B cell (primary cell): Measurements from ENCODE around the gene GPR158. TPM values are rescaled to one million over a fixed set of nuclear protein-coding genes. Genes with fewer than 3 reads are reported as not detected.

Source experiments
- ATAC-seq: fragments of 200-7000 bp; cut with Tn5 transposase; one replicate; pipeline ENCODE4 v1.10.0; 2021; ENCODE audit warnings: low read depth, mild to moderate bottlenecking, moderate number of reproducible peaks, moderate library complexity
- CTCF ChIA-PET: fragments of 350-600 bp; sonication (Branson Sonifier 250); formaldehyde crosslinking; loops from one replicate; lab custom pipeline; 2021; ENCODE audit warnings: antibody characterized with exemption, inconsistent platforms; lab: Charles Lee
- POLR2A ChIA-PET: fragments of 350-600 bp; sonication (Branson Sonifier 250); formaldehyde crosslinking; loops from one replicate; lab custom pipeline; 2021; ENCODE audit warnings: antibody characterized with exemption; lab: Charles Lee
- DNase-seq: peaks from one replicate; pipeline ENCODE4 v3.0.0; 2013
- H2AFZ ChIP-seq: 2 replicates; pipeline ENCODE4 v1.6.1; 2012; ENCODE audit warnings: mild to moderate bottlenecking, low read depth, low read length; ENCODE audit not compliant: insufficient read depth, poor library complexity, severe bottlenecking
- H3K27ac ChIP-seq, 2 donors: 1 replicate in 1 of 2; 2 replicates in 1 of 2; pipeline ENCODE4 v1.5.1; 2012 to 2013; ENCODE audit warnings: low read length in 2 of 2, mild to moderate bottlenecking in 2 of 2, moderate library complexity in 1 of 2
- H3K27me3 ChIP-seq, 4 experiments: fragments of 200-600 bp in 1 of 4; sonication (generic) in 1 of 4; replicated peaks in 1 of 4; 1 replicate in 2 of 4; 2 replicates in 2 of 4; pipeline versions ENCODE4 v1.6.1 to v1.7.0; 2013 to 2016; ENCODE audit warnings: low read length in 3 of 4, mild to moderate bottlenecking in 2 of 4, mixed read lengths in 1 of 4, moderate library complexity in 1 of 4; ENCODE audit not compliant: insufficient read depth in 4 of 4, control insufficient read depth in 3 of 4; ENCODE audit errors: control extremely low read depth in 1 of 4
- H3K36me3 ChIP-seq, 2 experiments: replicated peaks in 1 of 2; 1 replicate in 1 of 2; 2 replicates in 1 of 2; pipeline versions ENCODE4 v1.6.1 to v1.7.1; 2013; ENCODE audit warnings: low read length in 1 of 2; ENCODE audit not compliant: insufficient read depth in 2 of 2, control insufficient read depth in 1 of 2; ENCODE audit errors: control extremely low read depth in 1 of 2, extremely low read depth in 1 of 2
- H3K4me1 ChIP-seq, 2 donors: fragments of 200-600 bp in 1 of 2; sonication (generic) in 1 of 2; 1 replicate in 1 of 2; 2 replicates in 1 of 2; pipeline versions ENCODE4 v1.5.1 to v1.6.1; 2013 to 2017; ENCODE audit warnings: low read length in 2 of 2; ENCODE audit not compliant: control insufficient read depth in 2 of 2, insufficient read depth in 2 of 2
- H3K4me2 ChIP-seq: replicated peaks from 2 replicates; pipeline ENCODE3; 2012; ENCODE audit warnings: mild to moderate bottlenecking, low read depth, low read length; ENCODE audit not compliant: poor library complexity, severe bottlenecking
- H3K4me3 ChIP-seq, 5 experiments: fragments of 200-600 bp in 1 of 5; sonication (generic) in 1 of 5; 1 replicate in 3 of 5; 2 replicates in 2 of 5; pipeline versions ENCODE4 v1.5.1 to v1.7.0; 2011 to 2016; ENCODE audit warnings: low read length in 4 of 5, mild to moderate bottlenecking in 4 of 5, low read depth in 2 of 5, control low read depth in 1 of 5, moderate library complexity in 1 of 5; ENCODE audit not compliant: insufficient read depth in 1 of 5; ENCODE audit errors: control extremely low read depth in 1 of 5, extremely low read depth in 1 of 5
- H3K79me2 ChIP-seq: fragments of 200-600 bp; sonication (generic); one replicate; pipeline ENCODE4 v1.6.0; 2016; ENCODE audit warnings: low read length; ENCODE audit not compliant: control insufficient read depth, insufficient read depth
- H3K9ac ChIP-seq: fragments of 200-600 bp; sonication (generic); 2 replicates; pipeline ENCODE4 v1.6.1; 2017; ENCODE audit warnings: mild to moderate bottlenecking, low read length, moderate library complexity
- H3K9me3 ChIP-seq, 3 donors: one replicate each; pipeline versions ENCODE4 v1.6.1 to v1.7.1; 2013; ENCODE audit warnings: low read length in 2 of 3; ENCODE audit not compliant: control insufficient read depth in 2 of 3, insufficient read depth in 1 of 3; ENCODE audit errors: control extremely low read depth in 1 of 3
- H4K20me1 ChIP-seq: 2 replicates; pipeline ENCODE4 v1.6.0; 2012; ENCODE audit warnings: mild to moderate bottlenecking, low read length; ENCODE audit not compliant: insufficient read depth, control insufficient read depth, poor library complexity, severe bottlenecking
- H3K27ac Mint-ChIP-seq: one replicate; pipeline ENCODE4 v1.8.0; 2021; ENCODE audit warnings: mixed read lengths
- H3K27me3 Mint-ChIP-seq: one replicate; pipeline ENCODE4 v1.8.0; 2021; ENCODE audit warnings: mixed read lengths
- H3K4me1 Mint-ChIP-seq: one replicate; pipeline ENCODE4 v1.8.0; 2021; ENCODE audit warnings: mixed read lengths
- H3K4me3 Mint-ChIP-seq: one replicate; pipeline ENCODE4 v1.8.0; 2021; ENCODE audit warnings: mixed read lengths
- H3K9me3 Mint-ChIP-seq: one replicate; pipeline ENCODE4 v1.8.0; 2022; ENCODE audit warnings: mixed read lengths; ENCODE audit not compliant: insufficient read depth
- EZH2 ChIP-seq: IDR thresholded peaks from 2 replicates; pipeline ENCODE4 v1.6.1; 2012; ENCODE audit warnings: borderline replicate concordance, low read depth, mild to moderate bottlenecking, moderate library complexity, low read length; ENCODE audit not compliant: insufficient read depth, poor library complexity, severe bottlenecking
- WGBS: methylation state at CpG from one replicate; pipeline ENCODE4 v1.1.5; 2013; ENCODE audit warnings: missing lambda C conversion rate; ENCODE audit not compliant: insufficient coverage; 5-methylcytosine and 5-hydroxymethylcytosine counted together
- intact Hi-C: fragments of 100-400 bp; cut with micrococcal nuclease; formaldehyde crosslinking; loops from one replicate; pipeline ENCODE4 v1.10.0; 2022
- polyA plus RNA-seq: library from polyadenylated mRNA; depleted of rRNA; stranded (reverse); fragments of >200 nt; gene quantifications from 2 replicates; pipeline ENCODE4 v1.2.3, GENCODE V29; 2012
- total RNA-seq, 2 donors: library from RNA; stranded (reverse); fragments of 120-200 nt in 1 of 2; gene quantifications; 1 replicate in 1 of 2; 2 replicates in 1 of 2; pipeline versions ENCODE4 v1.2.3 to v1.2.4, GENCODE V29; 2013 to 2022
- TF ChIP-seq, protein P1 (sequence below): fragments of 200-600 bp; IDR thresholded peaks from one replicate; pipeline ENCODE4 v1.8.0; 2022; ENCODE audit warnings: antibody characterized with exemption, mild to moderate bottlenecking

Gene GPR158
- total and polyA plus RNA-seq, 2 donors (not counting 1 experiment from before 2014, with no cell fraction given): not detected

GRCh38 chr10:25627606-25628005 lies 452.8 kb downstream of the GPR158 start:
- H3K27ac ChIP-seq: no peak overlapping the region
- H3K36me3 ChIP-seq: no peaks in the 10 kb centered on the region
- Mint-ChIP-seq H3K9me3 (no peaks in the 10 kb centered on the region), H3K4me1 (peaks cover 2% of the 10 kb centered on the region), H3K27me3 (peaks cover under 1% of the 10 kb centered on the region), H3K27ac (no peak overlapping the region), H3K4me3 (no peak overlapping the region)
- ChIA-PET POLR2A (no interaction called here), CTCF (no interaction called here)
- H3K4me2 ChIP-seq: no peak overlapping the region
- no peaks in the 10 kb centered on the region for H3K79me2 ChIP-seq
- TF ChIP-seq, protein P1, sequence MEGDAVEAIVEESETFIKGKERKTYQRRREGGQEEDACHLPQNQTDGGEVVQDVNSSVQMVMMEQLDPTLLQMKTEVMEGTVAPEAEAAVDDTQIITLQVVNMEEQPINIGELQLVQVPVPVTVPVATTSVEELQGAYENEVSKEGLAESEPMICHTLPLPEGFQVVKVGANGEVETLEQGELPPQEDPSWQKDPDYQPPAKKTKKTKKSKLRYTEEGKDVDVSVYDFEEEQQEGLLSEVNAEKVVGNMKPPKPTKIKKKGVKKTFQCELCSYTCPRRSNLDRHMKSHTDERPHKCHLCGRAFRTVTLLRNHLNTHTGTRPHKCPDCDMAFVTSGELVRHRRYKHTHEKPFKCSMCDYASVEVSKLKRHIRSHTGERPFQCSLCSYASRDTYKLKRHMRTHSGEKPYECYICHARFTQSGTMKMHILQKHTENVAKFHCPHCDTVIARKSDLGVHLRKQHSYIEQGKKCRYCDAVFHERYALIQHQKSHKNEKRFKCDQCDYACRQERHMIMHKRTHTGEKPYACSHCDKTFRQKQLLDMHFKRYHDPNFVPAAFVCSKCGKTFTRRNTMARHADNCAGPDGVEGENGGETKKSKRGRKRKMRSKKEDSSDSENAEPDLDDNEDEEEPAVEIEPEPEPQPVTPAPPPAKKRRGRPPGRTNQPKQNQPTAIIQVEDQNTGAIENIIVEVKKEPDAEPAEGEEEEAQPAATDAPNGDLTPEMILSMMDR: no peak
- no peak for TF ChIP-seq EZH2
- ATAC-seq: no peak
- H3K4me1 ChIP-seq: no peaks in the 10 kb centered on the region
- intact Hi-C loops: no loop called here
- peaks cover 0 to 5% (median 0%) of the 10 kb centered on the region in 3 donors for H3K9me3 ChIP-seq
- no peak overlapping the region for H3K9ac ChIP-seq
- no peak for DNase-seq
- no peak overlapping the region for H3K4me3 ChIP-seq
- H4K20me1 ChIP-seq: no peaks in the 10 kb centered on the region
- no peak overlapping the region for H2AFZ ChIP-seq
- H3K27me3 ChIP-seq: no peaks in the 10 kb centered on the region
- WGBS: 75% methylated on average over 1 of the region's 3 CpGs

DNA sequence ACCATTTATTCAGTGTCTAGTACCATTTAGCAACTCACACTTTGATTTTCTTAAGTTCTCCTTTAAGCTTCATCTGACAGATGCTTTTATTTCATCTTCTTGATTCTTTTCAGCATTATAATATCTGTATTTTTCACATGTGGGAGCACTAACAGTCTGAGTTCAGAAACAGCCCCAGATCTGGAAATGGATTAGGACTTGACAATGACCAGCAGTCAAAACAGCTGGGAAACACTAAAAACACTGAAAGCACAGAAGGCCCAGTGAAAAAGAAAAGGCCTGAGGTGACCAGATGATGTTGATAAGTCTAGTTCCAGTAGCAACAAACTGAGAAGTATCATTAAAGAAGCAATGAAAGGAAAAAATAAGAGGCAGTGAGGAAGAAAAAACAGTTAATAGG lies 454.5 kb downstream of the GPR158 start:
- no peaks in the 10 kb centered on the region for H3K4me1 ChIP-seq
- H3K4me3 Mint-ChIP-seq: no peak overlapping the region
- H3K4me2 ChIP-seq: no peak overlapping the region
- no peaks in the 10 kb centered on the region for H3K27me3 ChIP-seq
- peaks cover 0 to 5% (median 0%) of the 10 kb centered on the region in 3 donors for H3K9me3 ChIP-seq
- no peak overlapping the region for H2AFZ ChIP-seq
- no peak overlapping the region for H3K27ac Mint-ChIP-seq
- POLR2A ChIA-PET: no interaction called here
- no peak for TF ChIP-seq EZH2
- TF ChIP-seq, protein P1: no peak
- ATAC-seq (no peak), DNase-seq (no peak)
- H3K4me1 Mint-ChIP-seq: no peaks in the 10 kb centered on the region
- H4K20me1 ChIP-seq: no peaks in the 10 kb centered on the region
- intact Hi-C loops: no loop called here
- no peaks in the 10 kb centered on the region for H3K9me3 Mint-ChIP-seq
- CTCF ChIA-PET: no interaction called here
- no peak overlapping the region for H3K27ac ChIP-seq
- H3K79me2 ChIP-seq: no peaks in the 10 kb centered on the region
- H3K27me3 Mint-ChIP-seq: peaks cover 3% of the 10 kb centered on the region
- no peak overlapping the region for H3K9ac ChIP-seq
- H3K36me3 ChIP-seq: no peaks in the 10 kb centered on the region
- H3K4me3 ChIP-seq: no peak overlapping the region
